MM.1S (cell line): ENCODE results near the gene EFCAB12.

Source experiments
- DNase-seq: peaks from one replicate; pipeline ENCODE4 v3.0.0-alpha.2; 2015
- H2AFZ ChIP-seq: fragments of 300-600 bp; sonication (generic); 2 replicates; pipeline ENCODE4 v1.6.0; 2016; ENCODE audit warnings: antibody characterized with exemption, low read length
- H3F3A ChIP-seq: fragments of 300-600 bp; sonication (generic); 2 replicates; pipeline ENCODE4 v1.6.1; 2016; ENCODE audit warnings: mild to moderate bottlenecking, antibody characterized with exemption, low read length, moderate library complexity, mixed read lengths; ENCODE audit not compliant: insufficient read depth
- H3K27ac ChIP-seq: fragments of 300-600 bp; sonication (generic); 2 replicates; pipeline ENCODE4 v1.5.1; 2016; ENCODE audit warnings: mild to moderate bottlenecking, low read length
- H3K27me3 ChIP-seq: fragments of 300-600 bp; sonication (generic); replicated peaks from 2 replicates; pipeline ENCODE4 v1.6.0; 2016; ENCODE audit warnings: low read length; ENCODE audit not compliant: insufficient read depth
- H3K36me3 ChIP-seq: fragments of 300-600 bp; sonication (generic); replicated peaks from 2 replicates; pipeline ENCODE4 v1.6.1; 2016; ENCODE audit warnings: mild to moderate bottlenecking, low read length, mixed read lengths; ENCODE audit not compliant: insufficient read depth
- H3K4me1 ChIP-seq: fragments of 300-600 bp; sonication (generic); 2 replicates; pipeline ENCODE4 v1.6.1; 2016; ENCODE audit warnings: low read length, mixed read lengths
- H3K4me2 ChIP-seq: fragments of 300-600 bp; sonication (generic); 2 replicates; pipeline ENCODE4 v1.6.0; 2016; ENCODE audit warnings: low read depth, low read length
- H3K4me3 ChIP-seq: fragments of 300-600 bp; sonication (generic); 2 replicates; pipeline ENCODE4 v1.5.1; 2016; ENCODE audit warnings: low read length, mixed read lengths
- H3K79me2 ChIP-seq: fragments of 300-600 bp; sonication (generic); 2 replicates; pipeline ENCODE4 v1.6.1; 2016; ENCODE audit warnings: mixed run types, low read length, mixed read lengths
- H3K9ac ChIP-seq: fragments of 300-600 bp; sonication (generic); 2 replicates; pipeline ENCODE4 v1.6.1; 2016; ENCODE audit warnings: low read length, mixed read lengths
- H3K9me2 ChIP-seq: fragments of 300-600 bp; sonication (generic); replicated peaks from 2 replicates; pipeline ENCODE4 v1.6.1; 2016; ENCODE audit warnings: mild to moderate bottlenecking, low read length, mixed read lengths; ENCODE audit not compliant: insufficient read depth
- H3K9me3 ChIP-seq: fragments of 300-600 bp; sonication (generic); replicated peaks from 2 replicates; pipeline ENCODE4 v1.6.1; 2016; ENCODE audit warnings: mild to moderate bottlenecking, low read length, mixed read lengths; ENCODE audit not compliant: insufficient read depth
- H4K20me1 ChIP-seq: fragments of 300-600 bp; sonication (generic); 2 replicates; pipeline ENCODE4 v1.6.1; 2016; ENCODE audit warnings: mild to moderate bottlenecking, low read length, moderate library complexity, mixed read lengths; ENCODE audit not compliant: insufficient read depth
- CTCF ChIP-seq: fragments of 300-600 bp; sonication (generic); IDR thresholded peaks from 2 replicates; pipeline ENCODE4 v1.5.1; 2016; ENCODE audit warnings: antibody characterized with exemption, low read length, mixed read lengths
- EZH2 ChIP-seq: fragments of 300-600 bp; sonication (generic); optimal IDR thresholded peaks from 2 replicates; pipeline ENCODE3; 2017; ENCODE audit warnings: low read depth, mild to moderate bottlenecking, antibody characterized with exemption, low read length, mixed read lengths
- EZH2phosphoT487 ChIP-seq: fragments of 300-600 bp; sonication (generic); IDR thresholded peaks from 2 replicates; pipeline ENCODE4 v1.6.1; 2018; ENCODE audit warnings: antibody characterized with exemption, low read length

Gene EFCAB12

GRCh38 chr3:129470861-129471260 is 42.4 kb upstream of the EFCAB12 start:
- no peaks in the 10 kb centered on the region for H4K20me1 ChIP-seq

GRCh38 chr3:129469026-129469425 is 40.6 kb upstream of the EFCAB12 start:
- Histone ChIP-seq H3K79me2 (no peaks in the 10 kb centered on the region), H3K9ac (no peak overlapping the region), H3K36me3 (no peaks in the 10 kb centered on the region), H3K9me2 (no peaks in the 10 kb centered on the region), H3K4me3 (no peak overlapping the region), H3K4me2 (no peak overlapping the region), H4K20me1 (no peaks in the 10 kb centered on the region), H2AFZ (no peak overlapping the region), H3K27ac (no peak overlapping the region), H3F3A (no peaks in the 10 kb centered on the region), H3K9me3 (no peaks in the 10 kb centered on the region), H3K27me3 (no peaks in the 10 kb centered on the region), H3K4me1 (no peaks in the 10 kb centered on the region)
- no peak for DNase-seq
- no peak for TF ChIP-seq EZH2
- no peak for TF ChIP-seq EZH2phosphoT487
- no peak for TF ChIP-seq CTCF

More at GRCh38 chr3:129470861-129471260, 42.4 kb upstream of the EFCAB12 start:
- no peaks in the 10 kb centered on the region for H3K36me3 ChIP-seq
- DNase-seq = no peak
- H3K9me3 ChIP-seq = no peaks in the 10 kb centered on the region
- no peak overlapping the region for H3K4me2 ChIP-seq
- H3K4me3 ChIP-seq = no peak overlapping the region
- H3K4me1 ChIP-seq = no peaks in the 10 kb centered on the region
- H2AFZ ChIP-seq = no peak overlapping the region
- TF ChIP-seq EZH2phosphoT487 (no peak), CTCF (no peak), EZH2 (no peak)
- H3F3A ChIP-seq = no peaks in the 10 kb centered on the region
- no peak overlapping the region for H3K27ac ChIP-seq
- H3K9me2 ChIP-seq = no peaks in the 10 kb centered on the region
- no peaks in the 10 kb centered on the region for H3K27me3 ChIP-seq
- H3K9ac ChIP-seq = no peak overlapping the region
- H3K79me2 ChIP-seq = no peaks in the 10 kb centered on the region

GRCh38 chr3:129467932-129468331 is 39.5 kb upstream of the EFCAB12 start:
- H3F3A ChIP-seq = no peaks in the 10 kb centered on the region
- H3K79me2 ChIP-seq = no peaks in the 10 kb centered on the region
- H3K4me3 ChIP-seq = no peak overlapping the region
- H3K4me2 ChIP-seq = no peak overlapping the region
- no peak overlapping the region for H3K9ac ChIP-seq
- H3K36me3 ChIP-seq = no peaks in the 10 kb centered on the region
- no peaks in the 10 kb centered on the region for H3K4me1 ChIP-seq
- H3K27me3 ChIP-seq = no peaks in the 10 kb centered on the region
- no peaks in the 10 kb centered on the region for H3K9me2 ChIP-seq
- no peak overlapping the region for H2AFZ ChIP-seq
- no peak for DNase-seq
- H3K9me3 ChIP-seq = no peaks in the 10 kb centered on the region
- H4K20me1 ChIP-seq = no peaks in the 10 kb centered on the region
- no peak for TF ChIP-seq EZH2
- no peak for TF ChIP-seq EZH2phosphoT487
- TF ChIP-seq CTCF = no peak
- H3K27ac ChIP-seq = no peak overlapping the region
